Measurements from ENCODE around the gene SFT2D1. TPM values are rescaled to one million over a fixed set of nuclear protein-coding genes. Genes with fewer than 3 reads are reported as not detected.

The SFT2D1 gene
- polyA plus RNA-seq, 1 donor = 80.7 TPM

- peaks cover 17% of the 10 kb centered on the region for H3K4me1 ChIP-seq (ENCODE audit: control insufficient read depth, insufficient read depth, low read length)
- H3K4me3 ChIP-seq (ENCODE audit: low read length) = peak overlapping the region; percentile 24
- H3K27me3 ChIP-seq (ENCODE audit: control insufficient read depth, insufficient read depth, low read length) = peaks cover 54% of the 10 kb centered on the region
- no peak overlapping the region for H3K27ac ChIP-seq (ENCODE audit: low read length)
- DNase-seq = peak; percentile 25 to 83
- no CpG with 5 or more reads among the region's 115 CpGs for WGBS (ENCODE audit: insufficient coverage, low lambda C conversion rate)
- H3K9me3 ChIP-seq (ENCODE audit: control insufficient read depth, low read depth, low read length) = peaks cover 7% of the 10 kb centered on the region
- no peaks in the 10 kb centered on the region for H3K36me3 ChIP-seq (ENCODE audit: control insufficient read depth, insufficient read depth, low read length)
These were observed 35.0 kb downstream of the SFT2D1 start for GRCh38 chr6:166307082-166308032.

GRCh38 chr6:166306378-166307081 lies 35.8 kb downstream of the SFT2D1 start:
- peak; percentile 25 to 60 for DNase-seq
- H3K9me3 ChIP-seq (ENCODE audit: control insufficient read depth, low read depth, low read length) = peaks cover 7% of the 10 kb centered on the region
- H3K36me3 ChIP-seq (ENCODE audit: control insufficient read depth, insufficient read depth, low read length) = no peaks in the 10 kb centered on the region
- no CpG with 5 or more reads among the region's 34 CpGs for WGBS (ENCODE audit: insufficient coverage, low lambda C conversion rate)
- H3K27me3 ChIP-seq (ENCODE audit: control insufficient read depth, insufficient read depth, low read length) = peaks cover 54% of the 10 kb centered on the region
- H3K4me1 ChIP-seq (ENCODE audit: control insufficient read depth, insufficient read depth, low read length) = peaks cover 17% of the 10 kb centered on the region
- peak overlapping the region; percentile 10 for H3K4me3 ChIP-seq (ENCODE audit: low read length)
- H3K27ac ChIP-seq (ENCODE audit: low read length) = no peak overlapping the region

GRCh38 chr6:166305562-166306117 lies 36.7 kb downstream of the SFT2D1 start:
- peaks cover 17% of the 10 kb centered on the region for H3K4me1 ChIP-seq (ENCODE audit: control insufficient read depth, insufficient read depth, low read length)
- H3K4me3 ChIP-seq (ENCODE audit: low read length) = no peak overlapping the region
- WGBS (ENCODE audit: insufficient coverage, low lambda C conversion rate) = no CpG with 5 or more reads among the region's 10 CpGs
- peaks cover 53% of the 10 kb centered on the region for H3K27me3 ChIP-seq (ENCODE audit: control insufficient read depth, insufficient read depth, low read length)
- H3K9me3 ChIP-seq (ENCODE audit: control insufficient read depth, low read depth, low read length) = peaks cover 7% of the 10 kb centered on the region
- peak in 1 of 2 donors; percentile 48 for DNase-seq
- no peak overlapping the region for H3K27ac ChIP-seq (ENCODE audit: low read length)
- H3K36me3 ChIP-seq (ENCODE audit: control insufficient read depth, insufficient read depth, low read length) = no peaks in the 10 kb centered on the region

- no peak for DNase-seq
- Histone ChIP-seq H3K4me3 (ENCODE audit: low read length) (no peak overlapping the region), H3K4me1 (ENCODE audit: control insufficient read depth, insufficient read depth, low read length) (peaks cover 17% of the 10 kb centered on the region), H3K9me3 (ENCODE audit: control insufficient read depth, low read depth, low read length) (peaks cover 7% of the 10 kb centered on the region), H3K27ac (ENCODE audit: low read length) (no peak overlapping the region), H3K27me3 (ENCODE audit: control insufficient read depth, insufficient read depth, low read length) (peaks cover 38% of the 10 kb centered on the region), H3K36me3 (ENCODE audit: control insufficient read depth, insufficient read depth, low read length) (no peaks in the 10 kb centered on the region)
- no CpG with 5 or more reads among the region's 3 CpGs for WGBS (ENCODE audit: insufficient coverage, low lambda C conversion rate)
These were observed 38.2 kb downstream of the SFT2D1 start for GRCh38 chr6:166304106-166304505.

- Histone ChIP-seq H3K4me3 (ENCODE audit: low read length) (no peak overlapping the region), H3K27me3 (ENCODE audit: control insufficient read depth, insufficient read depth, low read length) (peaks cover 24% of the 10 kb centered on the region), H3K27ac (ENCODE audit: low read length) (no peak overlapping the region), H3K9me3 (ENCODE audit: control insufficient read depth, low read depth, low read length) (peaks cover 10% of the 10 kb centered on the region), H3K36me3 (ENCODE audit: control insufficient read depth, insufficient read depth, low read length) (no peaks in the 10 kb centered on the region), H3K4me1 (ENCODE audit: control insufficient read depth, insufficient read depth, low read length) (peaks cover 11% of the 10 kb centered on the region)
- no peak for DNase-seq
- WGBS (ENCODE audit: insufficient coverage, low lambda C conversion rate) = no CpG with 5 or more reads among the region's 17 CpGs
These were observed 40.5 kb downstream of the SFT2D1 start for GRCh38 chr6:166301611-166302529.

- 100% methylated on average over 2 of the region's 9 CpGs for WGBS (ENCODE audit: insufficient coverage, low lambda C conversion rate)
- Histone ChIP-seq H3K9me3 (ENCODE audit: control insufficient read depth, low read depth, low read length) (peaks cover 10% of the 10 kb centered on the region), H3K27ac (ENCODE audit: low read length) (no peak overlapping the region), H3K4me1 (ENCODE audit: control insufficient read depth, insufficient read depth, low read length) (no peaks in the 10 kb centered on the region), H3K36me3 (ENCODE audit: control insufficient read depth, insufficient read depth, low read length) (no peaks in the 10 kb centered on the region), H3K27me3 (ENCODE audit: control insufficient read depth, insufficient read depth, low read length) (peaks cover 12% of the 10 kb centered on the region), H3K4me3 (ENCODE audit: low read length) (no peak overlapping the region)
- no peak for DNase-seq
These were observed 41.9 kb downstream of the SFT2D1 start for GRCh38 chr6:166300357-166300987.

- Histone ChIP-seq H3K27me3 (ENCODE audit: control insufficient read depth, insufficient read depth, low read length) (peaks cover 1% of the 10 kb centered on the region), H3K9me3 (ENCODE audit: control insufficient read depth, low read depth, low read length) (peaks cover 10% of the 10 kb centered on the region), H3K27ac (ENCODE audit: low read length) (no peak overlapping the region), H3K4me3 (ENCODE audit: low read length) (no peak overlapping the region), H3K36me3 (ENCODE audit: control insufficient read depth, insufficient read depth, low read length) (no peaks in the 10 kb centered on the region), H3K4me1 (ENCODE audit: control insufficient read depth, insufficient read depth, low read length) (peaks cover 9% of the 10 kb centered on the region)
- no peak for DNase-seq
- WGBS (ENCODE audit: insufficient coverage, low lambda C conversion rate) = no CpG with 5 or more reads among the region's 23 CpGs
These were observed 44.7 kb downstream of the SFT2D1 start for GRCh38 chr6:166297606-166298005.

- Histone ChIP-seq H3K27me3 (ENCODE audit: control insufficient read depth, insufficient read depth, low read length) (no peaks in the 10 kb centered on the region), H3K4me3 (ENCODE audit: low read length) (no peak overlapping the region), H3K27ac (ENCODE audit: low read length) (no peak overlapping the region), H3K36me3 (ENCODE audit: control insufficient read depth, insufficient read depth, low read length) (no peaks in the 10 kb centered on the region), H3K9me3 (ENCODE audit: control insufficient read depth, low read depth, low read length) (peaks cover 10% of the 10 kb centered on the region), H3K4me1 (ENCODE audit: control insufficient read depth, insufficient read depth, low read length) (peaks cover 9% of the 10 kb centered on the region)
- WGBS (ENCODE audit: insufficient coverage, low lambda C conversion rate) = 90% methylated on average over 2 of the region's 10 CpGs
- DNase-seq = no peak
These were observed 46.1 kb downstream of the SFT2D1 start for GRCh38 chr6:166296035-166296883.
